ENCODE measurements around the gene BCLAF1.

DNA sequence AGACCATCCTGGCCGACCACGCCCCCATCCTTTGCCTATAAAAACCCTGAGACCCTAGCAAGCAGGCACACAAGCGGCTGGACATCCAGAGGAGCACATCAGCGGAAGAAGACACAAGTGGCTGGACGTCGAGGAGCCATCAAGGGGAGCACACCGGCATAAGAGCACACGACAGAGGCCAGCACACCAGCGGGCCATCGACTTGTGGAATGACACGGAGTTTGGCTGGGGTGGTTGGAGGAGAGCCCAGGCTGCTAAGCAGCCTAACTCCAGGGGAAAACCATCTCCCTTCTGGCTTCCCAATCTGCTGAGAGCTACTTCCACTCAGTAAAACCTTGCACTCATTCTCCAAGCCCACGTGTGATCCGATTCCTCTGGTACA, 44.8 kb upstream of the BCLAF1 start:
- TF ChIP-seq, protein P1, sequence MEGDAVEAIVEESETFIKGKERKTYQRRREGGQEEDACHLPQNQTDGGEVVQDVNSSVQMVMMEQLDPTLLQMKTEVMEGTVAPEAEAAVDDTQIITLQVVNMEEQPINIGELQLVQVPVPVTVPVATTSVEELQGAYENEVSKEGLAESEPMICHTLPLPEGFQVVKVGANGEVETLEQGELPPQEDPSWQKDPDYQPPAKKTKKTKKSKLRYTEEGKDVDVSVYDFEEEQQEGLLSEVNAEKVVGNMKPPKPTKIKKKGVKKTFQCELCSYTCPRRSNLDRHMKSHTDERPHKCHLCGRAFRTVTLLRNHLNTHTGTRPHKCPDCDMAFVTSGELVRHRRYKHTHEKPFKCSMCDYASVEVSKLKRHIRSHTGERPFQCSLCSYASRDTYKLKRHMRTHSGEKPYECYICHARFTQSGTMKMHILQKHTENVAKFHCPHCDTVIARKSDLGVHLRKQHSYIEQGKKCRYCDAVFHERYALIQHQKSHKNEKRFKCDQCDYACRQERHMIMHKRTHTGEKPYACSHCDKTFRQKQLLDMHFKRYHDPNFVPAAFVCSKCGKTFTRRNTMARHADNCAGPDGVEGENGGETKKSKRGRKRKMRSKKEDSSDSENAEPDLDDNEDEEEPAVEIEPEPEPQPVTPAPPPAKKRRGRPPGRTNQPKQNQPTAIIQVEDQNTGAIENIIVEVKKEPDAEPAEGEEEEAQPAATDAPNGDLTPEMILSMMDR (IDR thresholded peaks at IDR 0.05): no peak
- TF ChIP-seq POLR2A (IDR thresholded peaks at IDR 0.05): no peak
- no peak for TF ChIP-seq EP300 (IDR thresholded peaks at IDR 0.05)

All from tibial nerve (tissue), 4 donors.